COLO668 (cell line): ENCODE results near the gene PROK1.
"Not testable (repeated sequence)": the region's sequence is repeated elsewhere in the genome, so short reads cannot be mapped to it uniquely, and the experiment has no call there.

Experiments
- DNase-seq: peaks from one replicate; lab custom pipeline; 2025; ENCODE audit not compliant: unreplicated experiment; lab: John Stamatoyannopoulos, UW

Gene PROK1, protein sequence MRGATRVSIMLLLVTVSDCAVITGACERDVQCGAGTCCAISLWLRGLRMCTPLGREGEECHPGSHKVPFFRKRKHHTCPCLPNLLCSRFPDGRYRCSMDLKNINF

DNA sequence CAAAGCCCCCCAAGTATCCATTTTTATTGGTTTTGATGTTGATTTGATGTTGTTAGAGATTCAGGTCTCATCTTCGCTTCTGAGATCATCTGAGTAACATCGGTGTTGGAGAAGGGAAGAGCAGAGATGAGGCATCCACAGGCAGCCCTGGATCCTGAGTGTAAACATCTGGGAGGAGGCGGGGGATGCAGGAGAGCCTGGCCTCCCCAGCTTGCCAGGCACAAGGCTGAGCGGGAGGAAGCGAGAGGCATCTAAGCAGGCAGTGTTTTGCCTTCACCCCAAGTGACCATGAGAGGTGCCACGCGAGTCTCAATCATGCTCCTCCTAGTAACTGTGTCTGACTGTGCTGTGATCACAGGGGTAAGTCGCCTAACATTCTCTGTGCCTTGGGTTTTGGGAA lies at the start of gene PROK1:
PROK1 (plus strand) TSS at position 221 of the 400 bp plus-strand sequence; CDS start at position 289, 68 bp downstream.
- DNase-seq: no peak

DNA sequence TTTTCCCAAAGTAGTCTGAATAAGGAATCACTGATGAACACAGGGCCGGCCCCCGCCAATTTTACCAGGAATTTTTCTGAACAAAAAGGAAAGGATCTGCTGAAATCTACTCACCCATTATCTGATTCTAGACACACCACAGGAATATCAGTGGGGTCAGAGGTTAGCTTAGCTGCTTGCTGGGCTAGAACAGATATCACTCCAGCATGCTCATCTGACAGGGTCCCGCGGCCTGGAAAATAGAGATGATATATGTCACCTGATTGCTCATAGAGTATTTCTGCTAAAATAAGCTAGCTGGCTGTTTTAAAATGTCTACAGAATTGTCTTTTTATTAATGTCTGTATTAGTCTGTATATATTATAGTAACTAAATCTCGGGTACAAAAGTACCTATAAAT lies 47.1 kb upstream of the PROK1 start:
- DNase-seq: no peak

DNA sequence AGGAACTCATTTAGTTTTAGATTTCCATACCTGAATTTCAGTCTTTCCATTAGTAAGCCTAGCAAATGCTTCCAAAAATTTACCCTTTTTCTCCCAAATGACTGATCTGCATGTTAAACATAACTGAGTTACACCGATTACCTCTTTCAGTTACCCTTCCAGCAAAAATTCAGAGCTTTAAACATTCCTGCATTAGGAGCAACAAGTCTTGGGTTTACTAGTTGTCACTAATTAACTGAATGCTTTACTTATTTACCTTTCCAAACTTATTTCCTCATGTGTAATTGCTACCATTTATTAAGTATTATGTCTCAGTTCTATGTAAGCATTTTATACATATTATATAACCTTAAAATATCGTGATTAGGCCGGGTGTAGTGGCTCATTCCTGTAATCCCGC lies 46.5 kb upstream of the PROK1 start:
- DNase-seq: no peak

DNA sequence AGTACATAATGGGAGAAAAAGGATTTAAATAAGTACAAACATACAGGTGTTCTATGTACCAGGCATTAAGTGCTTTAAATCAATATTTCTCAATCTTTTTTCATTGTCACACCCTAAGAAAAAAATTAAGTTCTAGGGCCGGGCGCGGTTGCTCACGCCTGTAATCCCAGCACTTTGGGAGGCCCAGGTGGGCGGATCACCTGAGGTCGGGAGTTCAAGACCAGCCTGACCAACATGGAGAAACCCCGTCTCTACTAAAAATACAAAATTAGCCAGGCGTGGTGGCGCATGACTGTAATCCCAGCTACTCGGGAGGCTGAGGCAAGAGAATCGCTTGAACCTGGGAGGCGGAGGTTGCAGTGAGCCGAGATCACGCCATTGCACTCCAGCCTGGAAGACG lies 44.5 kb upstream of the PROK1 start:
- DNase-seq: not testable (repeated sequence)

DNA sequence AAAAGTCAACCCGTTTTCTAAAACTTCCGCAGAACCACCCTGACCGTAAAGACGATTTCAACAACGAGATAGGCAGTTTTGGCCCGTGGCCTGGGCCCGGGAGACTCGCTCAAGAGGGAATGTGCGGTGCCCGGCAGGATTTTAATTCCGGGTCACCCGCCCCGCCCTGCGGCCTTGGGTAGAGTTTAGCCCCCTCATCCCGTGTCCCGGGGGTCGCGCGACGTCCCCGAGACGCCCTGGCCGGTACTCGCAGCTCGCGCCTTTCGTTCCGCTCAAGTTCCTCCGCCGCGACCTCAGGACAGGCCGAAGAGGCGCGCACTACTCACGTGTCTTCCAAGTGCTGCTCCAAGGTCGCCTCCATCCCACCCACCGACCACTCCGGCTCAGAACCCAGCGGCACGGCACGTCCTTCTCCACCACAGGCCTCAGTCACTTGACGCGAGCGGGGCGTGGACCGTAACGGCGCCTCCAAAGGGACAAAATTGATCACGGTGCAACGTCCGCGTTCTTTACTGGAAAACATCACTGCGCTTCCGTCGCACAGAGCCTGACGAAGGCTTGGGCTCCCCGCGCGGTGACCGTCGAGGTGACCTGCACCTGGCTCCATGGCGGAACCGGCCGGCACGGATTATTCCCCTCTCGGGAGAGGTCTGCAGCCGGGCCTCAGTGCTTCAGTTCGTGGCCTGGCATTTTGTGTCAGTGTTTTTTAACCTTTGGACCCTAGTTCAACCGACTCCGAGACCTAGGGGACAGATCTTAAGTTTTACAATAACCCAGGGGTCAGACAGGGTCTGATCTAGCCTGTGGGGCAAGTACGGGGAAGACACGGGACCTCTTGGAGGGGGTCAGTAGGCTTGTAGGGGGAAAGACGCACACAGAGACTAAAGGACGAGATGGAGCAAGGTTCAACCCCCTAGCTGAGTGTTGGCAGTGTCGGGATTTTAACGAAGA lies 43.4 kb upstream of the PROK1 start, which contains the start of gene LAMTOR5:
LAMTOR5 (minus strand) TSS at position 435 of the 951 bp plus-strand sequence; CDS start at position 361, 74 bp downstream.
- DNase-seq: peak; percentile 96

DNA sequence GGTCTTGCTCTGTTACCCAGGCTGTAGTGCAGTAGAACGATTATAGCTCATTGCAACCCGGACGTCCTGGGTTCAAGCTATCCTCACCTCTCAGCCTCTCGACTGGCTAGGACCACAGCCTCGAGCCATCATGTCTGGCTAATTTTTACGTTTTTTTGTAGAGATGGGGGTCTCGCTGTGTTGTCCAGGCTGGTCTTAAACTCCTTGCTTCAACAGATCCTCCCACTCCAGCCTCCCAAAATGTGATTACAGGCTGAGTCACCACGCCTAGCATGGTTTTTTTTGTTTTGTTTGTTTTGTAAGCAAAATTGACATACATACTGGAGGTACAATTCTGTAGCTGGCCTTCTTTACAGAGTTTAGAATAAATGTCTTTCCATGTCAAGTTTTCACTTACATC lies 42.5 kb upstream of the PROK1 start:
- no peak for DNase-seq

DNA sequence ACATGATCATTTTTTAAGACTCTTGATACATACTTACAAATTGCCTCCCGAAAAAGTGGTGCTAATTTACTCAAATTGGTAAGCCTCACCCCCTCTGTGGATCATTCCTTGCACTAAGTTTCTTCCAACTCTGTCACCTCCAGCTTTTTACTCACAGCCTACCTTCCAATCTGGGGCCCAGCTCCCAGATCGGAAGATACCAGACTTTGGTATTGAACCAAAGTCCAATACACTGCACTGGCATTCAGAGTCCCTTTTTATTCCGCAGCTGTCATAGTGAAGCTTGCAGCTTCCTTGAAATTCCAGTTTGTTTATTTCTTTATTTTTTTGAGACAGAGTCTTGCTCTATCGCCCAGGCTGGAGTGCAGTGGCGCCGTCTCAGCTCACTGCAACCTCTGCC lies 41.6 kb upstream of the PROK1 start:
- DNase-seq: no peak

DNA sequence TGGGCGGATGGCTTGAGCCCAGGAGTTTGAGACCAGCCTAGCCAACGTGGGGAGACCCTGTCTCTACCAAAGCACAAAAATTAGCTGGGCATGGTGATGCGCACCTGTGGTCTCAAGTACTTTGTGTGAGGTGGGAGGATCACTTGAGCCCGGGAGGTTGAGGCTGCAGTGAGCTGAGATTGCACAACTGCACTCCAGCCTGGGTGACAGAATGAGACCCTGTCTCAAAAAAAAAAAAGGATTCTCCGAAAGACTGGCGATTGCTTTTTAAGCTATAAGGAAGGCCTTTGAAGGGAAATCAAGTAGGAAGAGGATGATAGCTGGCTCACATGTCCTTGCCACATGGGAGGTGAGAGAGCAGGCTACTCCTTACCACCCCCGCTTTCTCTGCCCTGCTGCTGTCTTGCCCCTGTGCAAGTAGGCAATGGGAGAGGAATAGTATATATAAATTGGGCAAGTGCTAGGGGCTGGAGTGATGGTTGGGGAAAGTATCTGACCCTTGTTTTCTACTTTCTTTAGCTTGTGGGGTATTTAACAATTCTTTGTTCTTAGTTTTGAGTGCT lies 39.7 kb upstream of the PROK1 start:
- DNase-seq: no peak

DNA sequence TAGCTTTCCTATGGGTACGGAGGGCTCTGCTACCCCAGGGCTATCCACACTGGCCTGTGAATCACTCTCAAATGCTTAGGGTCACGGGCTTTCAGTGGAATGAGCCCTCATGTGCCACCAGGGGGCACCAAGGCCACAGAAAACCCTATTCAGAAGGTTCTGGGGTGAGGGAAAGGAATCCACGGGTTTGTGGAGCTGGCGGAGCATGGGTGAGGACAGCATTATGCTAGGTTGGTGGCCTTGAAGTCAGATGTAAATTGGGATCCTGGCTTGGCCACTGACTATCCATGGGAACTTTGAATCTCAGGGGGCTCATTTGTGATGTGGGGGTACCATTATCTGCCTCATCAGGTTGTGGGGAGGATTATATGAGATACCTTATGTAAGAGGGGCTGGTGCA lies 38.4 kb upstream of the PROK1 start:
- DNase-seq: peak; percentile 76

DNA sequence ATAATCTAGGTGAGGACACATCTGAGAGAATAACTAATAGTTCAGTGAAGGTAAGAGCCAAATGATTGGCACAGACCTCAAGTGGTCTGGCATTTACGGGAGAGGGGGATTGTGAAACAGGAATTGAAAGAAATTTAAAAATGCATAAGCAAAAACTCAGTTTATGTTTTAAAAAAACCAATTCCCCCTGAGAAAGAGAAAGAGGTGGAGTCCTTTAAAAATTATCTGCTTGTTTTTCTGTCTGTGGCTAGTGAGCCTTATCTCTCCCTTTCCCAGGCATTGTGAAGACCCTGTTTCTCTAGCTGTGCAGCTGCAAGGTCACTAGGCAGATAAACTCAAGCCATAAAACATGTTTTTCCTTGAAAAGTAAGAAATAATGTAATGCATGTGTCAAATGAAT lies 37.9 kb upstream of the PROK1 start:
- not testable (repeated sequence) for DNase-seq

DNA sequence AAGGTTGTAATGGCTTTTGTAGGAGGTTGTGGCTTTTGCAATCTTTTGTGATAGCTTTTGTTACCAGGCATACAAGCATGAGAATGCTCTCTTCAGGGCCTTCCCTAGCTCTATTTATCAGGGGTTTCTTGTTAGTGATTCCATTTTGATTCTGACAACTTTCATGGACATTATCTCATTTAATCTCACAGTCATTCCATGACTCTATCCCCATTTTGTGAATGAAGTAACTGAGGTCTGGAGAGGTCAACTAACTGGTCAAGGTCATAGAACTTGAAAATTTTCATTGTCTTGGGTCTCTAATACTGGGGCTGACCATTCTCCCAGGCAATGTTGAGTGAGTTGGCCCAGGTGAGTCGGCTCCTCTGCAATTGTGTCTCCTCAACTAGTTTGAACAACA lies 32.2 kb upstream of the PROK1 start:
- no peak for DNase-seq

DNA sequence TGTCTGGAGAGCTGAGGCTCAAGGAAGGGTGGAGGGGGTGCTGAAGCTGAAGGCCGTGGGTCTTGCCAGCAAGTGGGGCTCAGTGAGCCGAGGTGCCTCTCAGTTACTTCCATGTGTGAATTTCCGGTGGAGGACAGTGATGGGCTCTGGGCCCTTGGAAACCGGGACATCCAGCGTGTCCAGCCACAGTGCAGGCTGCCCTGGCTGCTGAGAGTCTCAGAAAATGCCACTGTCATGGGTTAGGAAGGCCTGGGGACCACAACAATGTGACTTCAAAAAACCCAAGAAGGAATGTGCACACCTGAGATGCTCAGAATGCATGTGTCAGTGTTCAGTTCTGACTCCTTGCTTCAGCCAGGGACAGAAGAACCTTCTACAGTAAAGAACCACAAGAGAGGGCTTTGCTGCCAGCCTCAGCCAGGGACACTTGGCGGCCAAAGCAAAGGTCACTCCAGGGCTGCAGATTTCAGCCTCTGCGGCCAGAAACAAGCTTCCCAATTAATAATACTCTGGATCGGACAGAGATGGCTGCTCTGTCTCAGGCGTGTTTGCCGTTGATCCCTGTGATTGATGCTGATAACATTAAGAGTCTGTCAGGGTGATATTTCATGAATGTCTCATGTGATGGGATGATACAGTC lies 30.8 kb upstream of the PROK1 start:
- DNase-seq: no peak

DNA sequence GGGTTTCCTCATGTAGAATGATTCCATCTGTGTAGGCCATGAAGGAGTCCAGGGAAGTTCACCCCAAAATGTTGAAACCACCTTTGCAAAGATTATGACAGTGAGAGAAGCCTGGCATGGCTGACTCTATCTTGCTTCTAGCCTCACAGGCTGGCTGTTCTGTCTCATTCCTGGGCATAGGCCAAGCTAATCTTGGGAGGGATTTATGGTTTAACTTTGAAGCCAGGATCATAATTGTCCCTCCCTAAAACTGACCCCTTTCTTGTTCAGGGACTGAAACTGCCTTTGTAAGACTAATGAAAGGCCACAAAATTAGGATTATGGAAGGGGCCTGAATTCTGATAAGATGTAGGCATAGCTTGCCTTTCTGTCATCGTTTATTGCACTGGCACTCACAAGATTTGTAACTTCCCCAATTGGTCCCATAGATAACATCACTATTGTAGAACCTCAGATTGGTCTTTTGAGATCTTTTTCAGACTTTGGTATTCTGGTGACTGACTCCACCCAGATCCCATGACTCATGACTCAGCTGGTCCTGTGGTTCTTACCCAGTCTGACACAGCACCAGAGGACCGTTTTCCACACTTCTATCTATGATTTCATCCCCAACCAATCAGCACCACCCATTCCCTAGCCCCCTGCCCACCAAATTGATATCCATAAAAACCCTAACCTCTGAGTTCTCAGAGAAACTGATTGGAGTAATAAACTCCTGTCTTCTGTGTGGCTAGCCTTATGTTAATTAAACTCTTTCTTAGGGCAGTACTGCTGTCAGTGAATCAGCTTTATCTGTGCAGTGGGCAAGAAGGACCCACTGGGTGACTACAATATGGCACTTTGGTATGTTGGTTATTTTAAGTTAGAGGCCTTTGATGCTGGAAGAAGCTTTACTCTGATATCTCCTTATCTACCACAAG lies 29.8 kb upstream of the PROK1 start:
- DNase-seq: no peak

DNA sequence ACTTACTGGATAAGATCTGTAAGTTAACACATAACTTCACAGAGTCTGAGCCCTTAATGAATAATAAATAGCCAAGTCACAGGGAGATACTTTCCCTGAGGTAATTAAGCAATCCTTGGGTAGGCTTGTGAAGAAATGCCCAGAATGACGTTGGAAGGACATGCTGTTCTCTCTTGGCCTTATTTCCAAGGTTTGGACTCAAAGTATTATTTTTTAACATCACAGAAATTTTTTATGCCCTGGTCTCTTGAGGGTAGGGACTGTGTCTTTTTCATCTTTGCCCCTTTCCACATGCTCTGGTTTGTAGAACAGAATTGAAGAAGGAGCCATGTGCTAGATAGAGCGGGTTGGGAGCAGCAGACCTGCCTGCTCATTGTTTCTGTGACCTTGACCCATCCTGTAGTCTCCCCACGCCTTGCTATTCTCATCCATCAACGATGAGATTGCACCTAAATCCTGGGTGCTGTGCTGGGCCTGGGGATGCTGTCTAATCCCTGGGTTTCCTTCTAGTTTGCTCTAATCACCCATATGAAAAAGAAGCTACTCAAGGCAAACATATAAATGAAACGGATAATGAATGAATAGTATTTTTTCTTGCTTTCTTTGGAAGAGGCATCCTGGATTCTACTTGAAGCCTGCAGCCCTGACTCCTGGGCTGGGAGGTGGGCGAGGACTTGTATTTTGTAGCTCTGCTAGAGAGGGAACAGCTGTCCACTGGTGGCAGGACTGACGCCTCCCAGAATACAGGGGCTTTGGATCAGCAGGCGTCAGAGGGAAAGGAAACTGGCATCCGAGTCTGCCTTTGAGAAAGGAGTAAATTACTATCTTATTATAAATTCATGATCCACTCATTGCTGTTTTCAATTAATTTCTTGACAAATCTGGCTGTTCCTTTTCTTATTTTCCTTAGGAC lies 26.0 kb upstream of the PROK1 start:
- no peak for DNase-seq

DNA sequence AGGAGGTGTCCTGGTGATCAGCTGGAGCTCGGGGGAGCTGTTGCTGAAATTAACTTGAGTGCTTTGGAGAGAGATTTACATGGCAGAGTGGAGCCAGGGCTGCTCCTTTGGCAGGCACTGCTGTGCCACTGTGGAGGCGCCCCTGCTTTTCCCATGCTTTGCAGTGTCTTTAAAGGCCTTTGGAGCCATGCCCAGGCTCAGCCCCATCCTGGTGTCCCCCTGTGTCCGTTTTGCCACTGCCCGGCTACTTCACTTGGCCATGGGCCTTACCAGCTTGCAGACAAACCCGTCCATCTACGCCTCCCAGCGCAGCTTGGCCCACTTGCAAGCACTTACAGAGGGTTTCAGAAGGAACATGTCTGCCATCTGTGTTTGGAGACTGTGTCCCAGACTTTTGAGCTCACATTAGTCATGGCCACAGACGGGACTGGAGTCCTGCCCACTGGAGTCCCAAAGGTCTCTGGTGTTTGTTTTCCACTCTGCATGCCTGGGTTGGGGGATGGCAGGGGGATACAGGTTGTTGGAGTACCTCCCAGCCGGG lies 25.3 kb upstream of the PROK1 start:
- no peak for DNase-seq

DNA sequence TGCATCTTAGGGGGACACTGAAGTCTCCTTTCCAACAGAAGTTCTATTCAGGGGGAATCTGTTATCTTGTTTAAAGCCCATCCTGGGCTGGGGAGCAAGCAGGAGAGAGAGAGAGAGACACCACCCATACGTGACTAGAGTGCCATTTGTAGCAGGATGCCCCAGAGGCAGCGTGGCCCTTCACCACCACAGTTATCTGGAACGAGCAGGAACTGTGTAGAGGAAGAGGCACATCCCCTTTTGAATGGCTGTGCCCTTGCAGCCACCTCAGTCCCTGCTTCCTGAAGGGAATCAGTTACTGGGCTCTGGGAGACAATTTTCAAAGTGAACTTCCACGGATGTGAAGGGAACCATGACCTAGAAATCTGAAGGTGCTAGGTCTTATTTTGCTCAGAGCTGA lies 24.1 kb upstream of the PROK1 start:
- DNase-seq: no peak

DNA sequence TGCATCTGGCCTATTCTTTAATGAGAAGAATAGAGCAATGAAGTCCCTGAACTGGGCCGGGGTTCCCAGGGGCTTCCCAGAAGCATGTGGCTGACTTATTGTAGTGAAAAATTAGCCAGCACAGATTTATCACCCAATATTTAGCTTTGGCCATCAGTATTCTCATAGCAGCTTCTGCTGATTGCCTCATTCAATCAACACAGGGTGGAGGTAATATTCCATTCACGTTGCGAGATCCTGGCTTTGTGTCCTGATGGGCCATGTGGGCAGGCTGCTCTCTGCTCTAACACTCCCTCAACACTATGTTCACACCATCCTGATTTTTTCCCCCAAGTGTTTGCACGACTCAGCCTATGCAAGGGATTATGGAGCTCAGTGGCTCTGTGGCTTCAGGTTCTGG lies 22.0 kb upstream of the PROK1 start:
- DNase-seq: no peak

DNA sequence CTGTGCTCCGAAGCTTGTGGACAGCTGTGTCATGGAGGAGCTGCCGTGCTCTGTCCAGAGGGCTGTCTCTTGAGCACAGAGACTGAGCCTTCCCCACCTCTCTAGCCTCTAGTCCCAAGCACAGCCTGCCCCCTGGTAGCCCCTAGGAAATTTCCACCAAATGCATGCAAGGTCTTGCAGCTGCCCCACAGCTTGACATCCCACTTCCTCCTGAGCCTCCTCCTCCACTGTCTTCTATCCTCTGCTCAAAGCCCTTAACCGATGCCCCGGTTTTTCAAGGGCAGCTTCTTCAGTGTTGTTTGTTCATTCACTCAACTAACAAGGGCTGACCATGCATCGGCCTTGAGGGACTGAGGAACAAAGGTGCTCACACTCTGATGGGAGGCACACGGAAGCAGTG lies 20.6 kb upstream of the PROK1 start:
- DNase-seq: no peak

DNA sequence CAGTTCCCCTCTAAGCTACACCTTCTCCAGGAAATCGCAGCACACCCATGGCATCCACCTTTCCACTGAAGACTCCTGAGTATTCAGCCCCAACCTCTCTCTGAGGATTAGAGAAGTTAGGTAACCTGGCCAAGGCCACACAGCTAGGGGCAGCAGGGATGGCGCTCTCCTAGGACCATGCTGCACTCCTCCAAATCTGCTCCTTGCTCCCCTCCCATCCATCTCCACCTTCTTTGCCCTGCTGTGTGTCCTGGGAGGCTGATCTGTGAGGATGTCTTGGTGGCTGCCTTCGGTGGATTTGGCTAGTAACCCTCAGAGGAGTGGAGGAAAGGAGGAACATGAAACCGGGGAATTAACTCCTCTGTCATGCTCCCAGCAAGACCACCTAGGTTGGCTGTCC lies 20.0 kb upstream of the PROK1 start:
- DNase-seq: no peak
